SK-N-MC (cell line): ENCODE measurements around the gene ELAVL2.

ENCODE experiments used
- EZH2 ChIP-seq: fragments of 200-600 bp; sonication (generic); IDR thresholded peaks from one replicate; pipeline ENCODE4 v1.6.1; 2017; ENCODE audit warnings: antibody characterized with exemption
- FOXP2 ChIP-seq: optimal IDR thresholded peaks from 2 replicates; pipeline ENCODE3; 2011; ENCODE audit warnings: mild to moderate bottlenecking, moderate library complexity; ENCODE audit not compliant: insufficient read depth; ENCODE audit errors: extremely low read length, control extremely low read depth
- POLR2AphosphoS5 ChIP-seq: IDR thresholded peaks from 2 replicates; pipeline ENCODE4 v1.6.1; 2012; ENCODE audit warnings: mild to moderate bottlenecking, low read depth, low read length, borderline replicate concordance

GRCh38 chr9:23731353-23731752, 94.7 kb downstream of the ELAVL2 start:
- TF ChIP-seq EZH2 (no peak), POLR2AphosphoS5 (no peak), FOXP2 (no peak)
